ENCODE data around the gene MFAP3L. TPM values are rescaled to one million over a fixed set of nuclear protein-coding genes. Genes with fewer than 3 reads are reported as not detected.

The MFAP3L gene
- total RNA-seq, 1 donor from 2014 or later = 4.1 TPM

GRCh38 chr4:169940460-169940859 lies 85.7 kb downstream of the MFAP3L start:
- no peak for DNase-seq

Other genes starting within 250 kb of the MFAP3L start
- gene AADAT, start 63.6 kb upstream of the MFAP3L start, total RNA-seq = 7.3 TPM